HG03575 (cell line): Measurements from ENCODE around the gene POLA1.

Experiments used
- ATAC-seq: cut with Tn5 transposase; IDR thresholded peaks from one replicate; pipeline ENCODE4 v1.9.1; 2021; ENCODE audit not compliant: unreplicated experiment, insufficient number of reproducible peaks, low FRiP score; ENCODE audit errors: extremely low read depth

POLA1 gene

DNA sequence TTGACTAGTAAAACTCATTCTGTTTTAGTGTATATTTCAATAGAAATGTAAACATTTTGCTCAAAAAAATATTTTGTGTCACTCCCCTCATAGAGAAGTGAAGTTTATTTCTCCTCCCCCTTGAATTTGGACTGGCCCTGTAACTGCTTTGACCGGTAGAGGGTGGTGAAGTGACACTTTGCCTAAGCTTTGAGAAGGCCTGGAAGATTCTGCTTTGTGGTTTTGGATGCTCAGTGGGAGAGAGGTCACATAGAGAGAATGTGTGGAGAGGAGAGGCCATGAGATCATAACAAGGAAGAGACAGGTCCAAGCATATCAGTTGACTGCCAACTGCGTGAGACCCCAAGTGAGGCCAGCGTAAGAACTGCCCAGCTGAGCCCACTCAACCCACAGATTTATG, 341.2 kb downstream of the POLA1 start:
- ATAC-seq: no peak

DNA sequence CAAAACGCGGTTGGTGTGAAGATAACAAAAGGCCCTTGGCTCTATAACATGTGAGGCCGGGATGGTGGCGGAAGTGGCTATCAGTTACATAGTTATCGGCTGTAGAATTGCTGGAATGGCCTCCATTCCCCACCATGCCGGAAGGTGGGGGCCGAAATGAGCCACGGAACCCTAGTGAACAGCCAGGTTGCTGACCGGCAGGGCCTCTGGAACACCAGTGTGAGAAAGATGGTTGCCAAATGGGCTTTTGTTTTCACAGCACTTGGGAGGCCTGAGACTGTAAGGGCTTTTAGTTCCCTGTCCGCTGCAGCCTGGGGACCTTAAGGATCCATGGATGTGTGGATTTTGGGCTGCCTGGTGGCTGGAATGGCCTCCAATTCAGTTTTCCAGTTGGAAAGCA, 345.3 kb downstream of the POLA1 start:
- no peak for ATAC-seq

DNA sequence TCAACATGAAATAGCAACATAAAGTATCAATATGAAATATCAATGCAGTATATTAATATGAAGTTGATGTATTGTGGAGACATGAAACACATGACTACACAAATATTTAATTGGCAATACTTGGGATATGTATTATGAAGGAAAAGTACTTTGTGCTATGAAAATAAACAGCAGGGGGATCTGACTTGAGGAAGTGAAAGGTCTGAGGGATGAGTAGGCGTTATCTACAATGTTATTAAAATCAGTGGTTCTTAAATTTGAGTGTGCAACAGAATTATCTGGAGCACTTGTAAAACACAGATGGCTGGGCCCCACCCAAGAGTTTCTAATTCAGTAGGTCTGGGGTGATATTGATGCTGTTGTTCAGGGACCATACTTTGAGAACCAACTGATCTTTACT, 349.5 kb downstream of the POLA1 start:
- no peak for ATAC-seq
